Epithelial cell of proximal tubule (primary cell): ENCODE data around the gene FANCC. TPM values are rescaled to one million over a fixed set of nuclear protein-coding genes. Genes with fewer than 3 reads are reported as not detected.

Experiments used
- DNase-seq: peaks from one replicate; pipeline ENCODE4 v3.0.0-alpha.2; 2011; ENCODE audit warnings: low read depth
- H3K4me3 ChIP-seq: 2 replicates; pipeline ENCODE4 v1.5.1; 2011; ENCODE audit warnings: low read depth, mild to moderate bottlenecking, low read length
- CTCF ChIP-seq: conservative IDR thresholded peaks from 2 replicates; pipeline ENCODE4 v1.5.1; 2012; ENCODE audit warnings: low read depth, mild to moderate bottlenecking, low read length
- total RNA-seq: library from RNA; depleted of rRNA; stranded (reverse); fragments of >200 nt; gene quantifications from 2 replicates; pipeline ENCODE4 v1.2.3, GENCODE V29; 2015

The FANCC gene
- total RNA-seq, 1 donor from 2014 or later = 9.4 TPM

- no peak overlapping the region for H3K4me3 ChIP-seq
- DNase-seq = no peak
- TF ChIP-seq CTCF = no peak
Measured at GRCh38 chr9:95071450-95071849, 246.1 kb downstream of the FANCC start.

GRCh38 chr9:95070549-95071021 is 246.9 kb downstream of the FANCC start:
- DNase-seq = no peak

GRCh38 chr9:95067897-95068296 is 249.6 kb downstream of the FANCC start:
- H3K4me3 ChIP-seq = no peak overlapping the region
- no peak for DNase-seq
- no peak for TF ChIP-seq CTCF

More at GRCh38 chr9:95070549-95071021, 246.9 kb downstream of the FANCC start:
- no peak overlapping the region for H3K4me3 ChIP-seq
- peak; percentile 10 for TF ChIP-seq CTCF

- no peak for TF ChIP-seq CTCF
- DNase-seq = no peak
- no peak overlapping the region for H3K4me3 ChIP-seq
Measured at GRCh38 chr9:95067057-95067456, 250.5 kb downstream of the FANCC start.

DNA sequence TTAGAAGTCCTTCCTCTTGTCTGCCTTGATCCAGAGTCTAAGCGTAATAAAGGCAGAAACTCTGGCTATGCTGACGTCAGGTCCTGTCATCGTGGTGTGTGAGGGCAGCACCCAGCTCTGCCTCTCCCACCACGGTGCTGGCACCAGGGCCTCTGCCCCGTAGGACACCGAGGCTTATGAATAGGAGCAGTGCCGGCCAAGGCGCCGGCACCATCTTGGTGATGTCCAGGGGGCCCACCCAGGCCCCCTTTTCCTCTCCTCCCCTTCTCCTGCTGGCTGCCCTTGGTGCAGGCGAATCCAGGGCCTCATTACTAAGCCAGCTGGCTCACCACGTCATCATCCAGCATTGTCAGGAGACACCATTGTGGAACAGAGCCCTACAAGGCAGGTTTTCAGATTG is 252.3 kb downstream of the FANCC start:
- H3K4me3 ChIP-seq = no peak overlapping the region
- TF ChIP-seq CTCF = no peak
- DNase-seq = no peak

GRCh38 chr9:95063300-95063699 is 254.2 kb downstream of the FANCC start:
- no peak for TF ChIP-seq CTCF
- H3K4me3 ChIP-seq = no peak overlapping the region
- DNase-seq = no peak

DNA sequence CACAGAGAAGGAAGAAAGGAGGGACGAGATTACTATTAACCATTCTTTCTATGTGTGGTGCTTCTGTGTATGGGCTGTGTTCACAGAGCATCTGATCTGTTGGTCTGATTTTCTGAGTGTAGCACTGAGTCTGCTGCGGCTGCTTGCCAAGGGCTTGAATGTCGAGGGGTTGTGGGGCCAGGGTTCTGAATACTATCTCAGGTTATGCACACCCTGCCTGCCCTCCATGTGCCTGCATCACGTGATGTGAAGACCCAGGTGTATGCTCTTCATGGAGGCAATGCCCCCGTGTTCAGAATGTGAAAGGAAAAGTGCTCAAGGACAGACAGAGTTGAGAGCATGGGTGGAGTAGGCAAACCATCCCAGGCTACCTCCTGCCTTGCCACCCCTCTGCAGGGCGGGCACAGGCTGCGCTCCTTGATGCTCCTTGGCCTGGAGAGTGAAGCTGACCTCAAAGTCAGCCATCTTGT is 254.9 kb downstream of the FANCC start:
- no peak for TF ChIP-seq CTCF

More for the DNA sequence above, 254.9 kb downstream of the FANCC start:
- no peak for DNase-seq
- H3K4me3 ChIP-seq = no peak overlapping the region
